ENCODE measurements around the gene MGAT4A.

The MGAT4A gene

GRCh38 chr2:98615481-98615880 lies 115.5 kb downstream of the MGAT4A start:
- DNase-seq (ENCODE audit: low read depth): peak; percentile 10
- TF ChIP-seq CTCF (IDR thresholded peaks at IDR 0.05; ENCODE audit: insufficient read depth, low read depth, low read length, missing control alignments): no peak
- no peak overlapping the region for H3K4me3 ChIP-seq (ENCODE audit: low read length)

- no peak for TF ChIP-seq CTCF (IDR thresholded peaks at IDR 0.05; ENCODE audit: insufficient read depth, low read depth, low read length, missing control alignments)
- no peak for DNase-seq (ENCODE audit: low read depth)
- H3K4me3 ChIP-seq (ENCODE audit: low read length): no peak overlapping the region
Measured at GRCh38 chr2:98614024-98614739, 116.8 kb downstream of the MGAT4A start.

GRCh38 chr2:98608962-98609604 lies 121.8 kb downstream of the MGAT4A start:
- peak overlapping the region; percentile 77 for H3K4me3 ChIP-seq (ENCODE audit: low read length)
- TF ChIP-seq CTCF (IDR thresholded peaks at IDR 0.05; ENCODE audit: insufficient read depth, low read depth, low read length, missing control alignments): no peak
- DNase-seq (ENCODE audit: low read depth): peak; percentile 20

GRCh38 chr2:98608116-98608961 lies 122.6 kb downstream of the MGAT4A start, which contains the start of the genes COA5 and UNC50:
Gene COA5 (minus strand): TSS chr2:98608512. CDS start chr2:98608405, 107 bp downstream.
Gene UNC50 (plus strand): TSS chr2:98608589. CDS start chr2:98609760, 1,171 bp downstream.
- TF ChIP-seq CTCF (IDR thresholded peaks at IDR 0.05; ENCODE audit: insufficient read depth, low read depth, low read length, missing control alignments): no peak
- H3K4me3 ChIP-seq (ENCODE audit: low read length): peak within 1 kb of the TSS; percentile 77
- peak; percentile 91 for DNase-seq (ENCODE audit: low read depth)

- no peak for TF ChIP-seq CTCF (IDR thresholded peaks at IDR 0.05; ENCODE audit: insufficient read depth, low read depth, low read length, missing control alignments)
- DNase-seq (ENCODE audit: low read depth): peak; percentile 21
- peak overlapping the region; percentile 77 for H3K4me3 ChIP-seq (ENCODE audit: low read length)
Measured at GRCh38 chr2:98607741-98608115, 123.2 kb downstream of the MGAT4A start.

- no peak for TF ChIP-seq CTCF (IDR thresholded peaks at IDR 0.05; ENCODE audit: insufficient read depth, low read depth, low read length, missing control alignments)
- no peak for DNase-seq (ENCODE audit: low read depth)
- peak overlapping the region; percentile 77 for H3K4me3 ChIP-seq (ENCODE audit: low read length)
Measured at GRCh38 chr2:98607104-98607503, 123.8 kb downstream of the MGAT4A start.

Data from epithelial cell of esophagus (primary cell).